GM19043 (cell line): ENCODE results near the gene RNPEPL1.
A peak's percentile ranks its signal among the peaks of the same experiment; 100 is the strongest.
"Not testable (repeated sequence)": the region's sequence is repeated elsewhere in the genome, so short reads cannot be mapped to it uniquely, and the experiment has no call there.

Source experiments
- ATAC-seq: cut with Tn5 transposase; IDR thresholded peaks from one replicate; pipeline ENCODE4 v1.9.1; 2021; ENCODE audit warnings: low read depth; ENCODE audit not compliant: unreplicated experiment

Gene RNPEPL1

GRCh38 chr2:240538031-240538780 is 30.1 kb upstream of the RNPEPL1 start:
- ATAC-seq: no peak

GRCh38 chr2:240539101-240539500 is 29.2 kb upstream of the RNPEPL1 start:
- ATAC-seq: not testable (repeated sequence)

- no peak for ATAC-seq
These were observed 28.4 kb upstream of the RNPEPL1 start for GRCh38 chr2:240539906-240540305.

- no peak for ATAC-seq
These were observed 17.0 kb upstream of the RNPEPL1 start for GRCh38 chr2:240551288-240551687.

- no peak for ATAC-seq
These were observed 16.5 kb upstream of the RNPEPL1 start for GRCh38 chr2:240551811-240552210.

GRCh38 chr2:240553956-240554480 is 14.3 kb upstream of the RNPEPL1 start:
- ATAC-seq: no peak

- ATAC-seq: no peak
These were observed 13.4 kb upstream of the RNPEPL1 start for GRCh38 chr2:240554767-240555493.

- no peak for ATAC-seq
These were observed 12.6 kb upstream of the RNPEPL1 start for GRCh38 chr2:240555541-240556250.

GRCh38 chr2:240556553-240557100 is 11.7 kb upstream of the RNPEPL1 start:
- no peak for ATAC-seq

GRCh38 chr2:240557101-240557751 is 11.1 kb upstream of the RNPEPL1 start:
- ATAC-seq: no peak

- ATAC-seq: no peak
These were observed 10.5 kb upstream of the RNPEPL1 start, which contains the start of gene ANKMY1 for GRCh38 chr2:240557808-240558207. Gene ANKMY1 (minus strand): TSS chr2:240557988. CDS start chr2:240557335, 653 bp downstream.

GRCh38 chr2:240558236-240558761 is 10.0 kb upstream of the RNPEPL1 start:
- ATAC-seq: no peak

GRCh38 chr2:240559286-240559685 is 9.0 kb upstream of the RNPEPL1 start:
- ATAC-seq: no peak

- peak; percentile 44 for ATAC-seq
These were observed 8.2 kb upstream of the RNPEPL1 start, which contains the start of gene DUSP28 for GRCh38 chr2:240560084-240560479. Gene DUSP28 (plus strand): TSS chr2:240560357. CDS start chr2:240560685, 328 bp downstream.

GRCh38 chr2:240560480-240561324 is 7.6 kb upstream of the RNPEPL1 start:
- ATAC-seq: peak; percentile 51

GRCh38 chr2:240561325-240561971 is 6.8 kb upstream of the RNPEPL1 start:
- ATAC-seq: peak; percentile 2

- not testable (repeated sequence) for ATAC-seq
These were observed 5.1 kb upstream of the RNPEPL1 start for GRCh38 chr2:240563231-240563630.

- ATAC-seq: no peak
These were observed 4.2 kb upstream of the RNPEPL1 start for GRCh38 chr2:240563951-240564560.
